ENCODE measurements around the gene EPHA3.

EPHA3 gene

DNA sequence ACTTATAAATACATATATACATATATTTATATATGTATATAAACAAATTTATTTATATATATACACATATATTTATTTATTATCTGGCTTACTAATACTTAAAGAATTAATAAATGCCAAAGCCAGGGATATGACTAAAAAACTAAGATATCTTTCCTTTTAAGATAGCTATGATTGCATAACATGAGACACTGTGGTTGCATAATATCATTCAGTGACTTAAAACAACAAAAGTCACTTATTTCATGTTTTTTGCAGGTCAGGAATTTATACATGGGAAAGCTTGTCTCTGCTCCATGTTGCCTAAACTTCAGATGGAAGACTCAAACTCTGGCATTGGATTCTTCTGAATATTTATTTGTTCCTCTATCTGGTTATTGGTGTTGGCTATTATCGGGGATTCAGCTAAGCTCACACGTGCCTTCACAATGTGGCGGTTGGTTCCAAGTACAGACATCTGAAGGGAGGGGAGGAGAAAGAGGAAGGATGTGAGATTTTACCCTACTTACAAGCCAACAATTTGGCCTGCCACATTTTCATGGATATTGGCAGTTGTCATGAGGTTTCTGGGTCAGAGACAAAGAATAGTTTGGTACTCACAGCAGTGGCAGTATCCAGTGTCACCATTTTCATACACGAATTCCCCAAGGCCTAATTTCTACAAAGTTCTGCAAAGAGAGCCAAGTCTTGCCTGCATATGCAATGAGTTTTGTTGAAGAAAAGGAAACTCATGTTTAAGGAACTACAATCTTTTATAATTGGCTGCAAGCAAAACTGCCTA lies 381.6 kb downstream of the EPHA3 start:
- no peak overlapping the region for H3K4me3 ChIP-seq (ENCODE audit: low read length)
- TF ChIP-seq ZNF274 (IDR thresholded peaks at IDR 0.05; ENCODE audit: low read depth, low read length): no peak

DNA sequence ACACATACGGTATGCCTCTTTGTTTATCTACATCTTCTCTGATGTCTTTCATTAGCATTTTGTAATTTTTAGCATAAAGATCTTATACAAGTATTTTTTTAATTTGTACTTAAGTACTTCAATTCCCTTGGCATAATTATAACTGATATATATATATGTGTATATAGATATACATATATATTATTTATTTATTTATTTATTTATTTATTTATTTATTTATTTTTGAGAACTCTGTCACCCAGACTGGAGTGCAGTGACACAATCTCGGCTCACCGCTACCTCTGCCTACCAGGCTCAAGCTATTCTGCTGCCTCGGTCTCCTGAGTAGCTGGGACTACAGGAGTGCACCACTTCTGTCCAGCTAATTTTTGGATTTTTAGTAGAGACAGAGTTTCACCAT lies 382.7 kb downstream of the EPHA3 start:
- TF ChIP-seq ZNF274 (IDR thresholded peaks at IDR 0.05; ENCODE audit: low read depth, low read length): no peak
- H3K4me3 ChIP-seq (ENCODE audit: low read length): no peak overlapping the region

DNA sequence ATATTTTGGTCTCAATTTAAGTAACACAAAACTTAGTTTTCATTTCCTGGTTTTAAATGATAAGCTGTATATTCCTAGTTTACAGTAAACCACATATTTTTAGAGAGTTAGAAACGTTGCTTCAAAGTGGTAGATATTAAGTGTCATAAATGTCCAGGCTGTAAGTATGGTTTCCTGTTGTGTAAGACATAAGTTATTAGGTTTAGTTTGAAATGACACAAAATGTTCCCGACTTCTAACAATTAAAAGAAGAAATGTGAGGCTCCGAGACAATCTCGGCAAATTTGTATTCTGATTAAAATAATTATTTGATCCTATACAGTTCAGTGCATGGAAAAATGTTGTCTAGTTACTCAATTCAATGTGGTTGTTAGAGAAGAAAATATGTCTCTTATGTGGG lies 387.3 kb downstream of the EPHA3 start:
- TF ChIP-seq ZNF274 (IDR thresholded peaks at IDR 0.05; ENCODE audit: low read depth, low read length): no peak
- H3K4me3 ChIP-seq (ENCODE audit: low read length): no peak overlapping the region

DNA sequence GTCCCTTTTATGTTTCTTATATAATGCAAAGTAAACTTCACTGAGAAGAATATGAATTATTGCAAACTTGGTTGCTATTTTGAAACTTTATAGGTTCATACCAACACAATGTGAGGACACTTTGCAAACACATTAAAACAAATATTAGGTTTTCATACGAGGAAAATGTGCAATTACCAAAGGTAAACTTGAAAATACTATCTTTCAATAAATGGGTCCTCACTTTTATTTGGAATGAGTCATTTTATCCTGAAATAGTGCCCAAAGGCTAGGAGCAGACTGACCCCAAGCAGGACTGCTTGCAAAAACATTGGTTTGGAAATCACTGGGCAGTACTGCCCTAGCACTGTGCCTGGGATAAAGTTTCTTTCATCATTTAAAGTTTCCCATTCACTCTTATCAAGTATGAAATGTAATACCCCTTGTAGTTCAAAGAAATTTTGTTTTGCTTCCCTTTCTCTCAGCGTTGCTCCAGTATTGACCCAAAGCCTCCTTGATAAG lies 396.5 kb downstream of the EPHA3 start:
- no peak overlapping the region for H3K4me3 ChIP-seq (ENCODE audit: low read length)
- TF ChIP-seq ZNF274 (IDR thresholded peaks at IDR 0.05; ENCODE audit: low read depth, low read length): no peak

DNA sequence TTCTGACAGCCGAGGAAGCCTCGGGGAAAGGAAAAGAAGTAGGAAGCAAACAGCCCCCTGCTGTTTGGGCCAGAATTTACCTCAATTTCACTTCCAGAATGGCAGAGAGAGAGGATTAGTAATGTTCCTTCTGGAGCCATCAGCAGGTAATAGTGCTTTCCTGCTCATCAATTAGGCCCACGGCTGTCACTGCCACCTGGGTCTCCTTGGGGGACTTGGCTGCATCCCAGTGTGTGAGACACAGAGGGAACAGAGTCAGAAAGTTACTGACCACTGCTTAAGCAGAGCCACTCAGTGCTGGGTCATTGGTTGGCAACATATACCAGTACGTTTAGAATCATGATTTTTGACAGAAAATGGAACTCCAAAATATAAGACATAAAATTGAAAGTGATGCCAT lies 397.0 kb downstream of the EPHA3 start:
- no peak for TF ChIP-seq ZNF274 (IDR thresholded peaks at IDR 0.05; ENCODE audit: low read depth, low read length)
- H3K4me3 ChIP-seq (ENCODE audit: low read length): no peak overlapping the region

DNA sequence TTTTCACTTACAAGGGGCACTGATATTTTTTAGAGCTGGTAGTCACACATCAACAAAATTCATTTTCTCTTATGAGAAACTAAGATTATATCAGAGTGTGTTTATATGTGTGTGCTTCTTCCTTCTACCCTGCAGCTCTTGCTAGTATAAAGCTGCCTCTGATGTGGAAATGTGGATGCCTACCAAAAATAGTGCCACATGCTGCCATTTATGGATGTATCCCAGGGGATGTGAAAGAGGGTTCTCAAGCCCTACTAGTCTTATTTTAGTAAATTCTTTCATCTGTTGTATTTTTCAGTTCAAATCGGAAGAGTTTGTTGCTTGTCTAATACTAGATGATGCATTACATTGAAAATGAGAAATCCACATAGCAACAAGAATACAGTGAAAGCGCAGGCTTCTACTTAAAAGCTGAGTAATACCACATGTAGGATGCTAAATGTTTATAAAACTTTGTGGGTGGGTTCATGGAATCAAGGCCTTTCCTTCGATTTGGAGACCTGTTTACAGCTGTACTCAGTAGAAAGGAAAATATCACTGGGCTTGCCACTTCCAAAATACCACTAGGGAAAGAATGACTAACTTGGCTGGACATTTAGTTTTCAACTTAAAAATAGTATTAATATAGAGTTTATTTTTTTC lies 399.2 kb downstream of the EPHA3 start:
- no peak overlapping the region for H3K4me3 ChIP-seq (ENCODE audit: low read length)
- no peak for TF ChIP-seq ZNF274 (IDR thresholded peaks at IDR 0.05; ENCODE audit: low read depth, low read length)

DNA sequence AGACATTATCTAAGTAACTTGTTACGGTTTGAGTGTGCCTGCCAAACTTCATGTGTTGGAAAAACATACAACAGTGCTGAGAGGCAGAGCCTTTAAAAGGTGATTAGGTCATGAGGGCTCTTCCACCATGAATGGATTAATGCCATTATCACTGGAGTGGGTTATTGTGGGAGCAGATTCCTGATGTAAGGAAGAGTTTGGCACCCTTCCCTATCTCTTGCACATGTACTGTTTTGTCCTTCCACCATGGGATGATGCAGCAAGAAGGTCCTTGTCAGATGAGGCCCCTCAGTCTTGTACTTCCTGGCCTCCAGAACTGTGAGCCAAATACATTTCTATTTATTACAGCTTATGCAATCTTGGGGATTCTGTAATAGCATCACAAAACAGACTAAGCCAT lies 413.9 kb downstream of the EPHA3 start:
- no peak overlapping the region for H3K4me3 ChIP-seq (ENCODE audit: low read length)
- TF ChIP-seq ZNF274 (IDR thresholded peaks at IDR 0.05; ENCODE audit: low read depth, low read length): no peak

DNA sequence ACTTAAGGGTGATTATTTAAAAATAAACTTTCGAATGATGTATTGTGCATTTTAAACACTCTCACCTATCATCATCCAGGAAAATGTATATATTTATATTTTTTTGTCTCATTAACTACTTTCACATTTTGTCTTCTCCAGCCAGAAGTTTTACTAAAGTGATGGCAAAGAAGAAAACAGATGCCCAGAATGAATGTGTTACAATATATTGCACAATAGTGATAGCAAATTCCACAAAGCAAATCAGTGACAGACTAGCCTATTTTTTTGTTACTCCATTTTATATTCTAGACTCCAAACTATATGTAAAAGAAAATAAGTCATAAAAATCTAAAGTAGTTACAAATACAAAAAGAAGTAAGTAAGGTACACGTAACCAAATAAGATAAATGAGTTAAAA lies 414.7 kb downstream of the EPHA3 start:
- no peak overlapping the region for H3K4me3 ChIP-seq (ENCODE audit: low read length)
- TF ChIP-seq ZNF274 (IDR thresholded peaks at IDR 0.05; ENCODE audit: low read depth, low read length): no peak

DNA sequence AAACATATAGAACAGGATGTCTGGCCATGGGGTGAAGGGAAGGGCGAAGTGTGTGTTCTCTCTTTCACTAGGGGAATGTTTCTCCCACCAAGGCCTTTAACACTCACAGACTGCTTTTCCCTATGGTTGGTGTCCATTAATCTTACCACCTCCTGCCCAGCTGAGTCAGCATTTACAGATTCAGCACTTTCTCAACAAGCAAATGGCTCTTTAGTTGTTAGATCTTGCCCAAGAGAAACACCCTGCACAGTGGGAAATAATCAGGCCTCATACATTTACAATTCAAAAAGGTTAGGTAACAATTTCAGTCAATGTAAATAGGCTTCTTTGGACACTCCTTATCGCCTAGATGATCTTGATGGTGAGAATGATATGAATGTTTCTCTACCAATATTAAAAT lies 418.2 kb downstream of the EPHA3 start:
- H3K4me3 ChIP-seq (ENCODE audit: low read length): no peak overlapping the region

DNA sequence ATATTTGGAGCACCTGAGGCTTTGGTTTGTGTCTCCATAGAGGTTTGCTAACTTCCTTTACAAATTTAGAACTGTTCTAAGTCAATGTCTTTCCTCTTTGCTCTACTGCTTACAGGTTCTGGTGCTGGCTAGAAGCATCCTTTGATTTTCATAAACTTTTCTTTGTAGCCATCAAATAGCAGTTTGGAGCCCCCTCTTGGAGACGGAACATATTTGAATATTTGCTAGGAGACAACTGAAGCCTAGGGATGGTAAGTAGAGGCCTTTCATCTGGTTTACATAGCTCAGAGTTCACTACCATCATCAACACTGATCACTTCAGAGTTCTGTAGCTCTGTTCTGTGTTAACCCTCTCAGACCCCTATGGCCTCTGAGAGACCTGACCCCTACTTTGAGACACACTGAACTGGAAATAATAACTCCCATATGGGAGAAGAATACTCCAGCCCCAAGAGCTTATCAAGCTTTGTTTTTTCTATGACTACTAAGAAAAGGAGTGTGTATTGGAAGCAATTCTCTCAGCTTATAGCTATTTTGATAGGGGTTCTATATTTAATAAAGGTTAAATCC lies 420.4 kb downstream of the EPHA3 start:
- TF ChIP-seq ZNF274 (IDR thresholded peaks at IDR 0.05; ENCODE audit: low read depth, low read length): no peak
- H3K4me3 ChIP-seq (ENCODE audit: low read length): no peak overlapping the region

More for the DNA sequence above, 418.2 kb downstream of the EPHA3 start:
- TF ChIP-seq ZNF274 (IDR thresholded peaks at IDR 0.05; ENCODE audit: low read depth, low read length): no peak
